Gastroesophageal sphincter (tissue), 4 donors: ENCODE results near the gene SLC36A1. TPM values are rescaled to one million over a fixed set of nuclear protein-coding genes. Genes with fewer than 3 reads are reported as not detected.

Experiments
- ATAC-seq: fragments of 150-250 bp; one replicate; pipeline ENCODE4 v1.9.1; 2016; ENCODE audit warnings: mild to moderate bottlenecking, moderate library complexity
- H3K27ac ChIP-seq, 4 donors: fragments of 200-600 bp; sonication (generic) in 3 of 4; 1 replicate in 3 of 4; 2 replicates in 1 of 4; pipeline ENCODE4 v1.5.1; 2016 to 2019
- H3K27me3 ChIP-seq: fragments of 200-600 bp; sonication (generic); one replicate; pipeline ENCODE4 v1.5.1; 2019
- H3K36me3 ChIP-seq, 2 donors: fragments of 200-600 bp; sonication (generic); one replicate each; pipeline ENCODE4 v1.5.1; 2019; ENCODE audit warnings: control low read depth in 1 of 2
- H3K4me1 ChIP-seq, 3 donors: fragments of 200-600 bp; sonication (generic); 1 replicate in 2 of 3; 2 replicates in 1 of 3; pipeline ENCODE4 v1.5.1; 2016 to 2019; ENCODE audit warnings: control low read depth in 2 of 3
- H3K4me3 ChIP-seq, 2 donors: fragments of 200-600 bp; sonication (generic); one replicate each; pipeline ENCODE4 v1.5.1; 2019; ENCODE audit warnings: mild to moderate bottlenecking in 1 of 2, moderate library complexity in 1 of 2
- H3K9me3 ChIP-seq, 3 donors: fragments of 200-600 bp; sonication (generic); one replicate each; pipeline ENCODE4 v1.5.1; 2017 to 2019; ENCODE audit warnings: control low read depth in 2 of 3
- EP300 ChIP-seq: sonication (generic); formaldehyde crosslinking; IDR thresholded peaks from one replicate; pipeline ENCODE4 v1.6.1; 2017; ENCODE audit warnings: antibody characterized with exemption, mild to moderate bottlenecking
- POLR2A ChIP-seq, 2 donors: fragments of 450-650 bp; IDR thresholded peaks; one replicate each; pipeline ENCODE4 v1.6.1; 2017; ENCODE audit warnings: antibody characterized with exemption in 2 of 2, mild to moderate bottlenecking in 2 of 2, moderate library complexity in 1 of 2
- POLR2AphosphoS5 ChIP-seq: sonication (generic); formaldehyde crosslinking; IDR thresholded peaks from one replicate; pipeline ENCODE4 v1.6.1; 2017; ENCODE audit warnings: antibody characterized with exemption
- WGBS, 2 donors: methylation state at CpG; one replicate each; pipeline ENCODE4 v1.1.5; 2018; ENCODE audit warnings: low coverage in 1 of 2; 5-methylcytosine and 5-hydroxymethylcytosine counted together
- total RNA-seq, 4 donors: library from RNA; depleted of rRNA; stranded (reverse); fragments of >200 nt; gene quantifications; one replicate each; pipeline ENCODE4 v1.1.0, GENCODE V29; 2016
- TF ChIP-seq, protein P1 (sequence below), 4 experiments: fragments of 200-600 bp in 2 of 4; fragments of 450-650 bp in 2 of 4; sonication (generic) in 1 of 4; IDR thresholded peaks; one replicate each; pipeline ENCODE4 v1.5.1; 2017 to 2019; ENCODE audit warnings: antibody characterized with exemption in 4 of 4, mild to moderate bottlenecking in 2 of 4, moderate library complexity in 2 of 4

SLC36A1 gene
- total RNA-seq, 4 donors from 2014 or later = 7.0 to 14.0 (median 8.5) TPM

DNA sequence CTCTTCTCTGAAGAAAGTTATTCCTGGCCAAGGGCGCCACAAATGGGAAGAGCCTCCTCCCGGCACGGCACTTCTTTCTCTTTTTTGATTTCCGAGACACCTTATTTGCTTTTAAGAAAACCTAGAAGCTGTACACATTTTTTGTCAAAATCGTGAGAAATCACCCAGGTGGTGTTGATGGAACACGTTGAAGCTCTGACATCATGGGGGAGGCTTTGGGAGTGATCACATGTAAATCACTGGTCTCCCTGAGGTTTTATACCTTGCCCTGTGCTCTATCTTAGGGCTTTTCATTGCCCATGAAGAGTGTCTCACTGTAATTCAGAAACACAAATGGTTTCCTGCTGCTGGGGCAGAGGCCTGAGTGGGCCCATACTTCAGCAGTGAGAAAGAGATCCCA lies 27.4 kb downstream of the SLC36A1 start:
- Histone ChIP-seq H3K4me3 (no peak overlapping the region), H3K4me1 (no peaks in the 10 kb centered on the region), H3K9me3 (no peaks in the 10 kb centered on the region), H3K27ac (no peak overlapping the region), H3K36me3 (peaks cover 0 to 89% of the 10 kb centered on the region in 2 donors), H3K27me3 (no peaks in the 10 kb centered on the region)
- WGBS, 2 donors = 75 to 81% methylated on average over 6 of the region's 6 CpGs
- ATAC-seq = no peak
- TF ChIP-seq POLR2AphosphoS5 = no peak
- TF ChIP-seq, protein P1, sequence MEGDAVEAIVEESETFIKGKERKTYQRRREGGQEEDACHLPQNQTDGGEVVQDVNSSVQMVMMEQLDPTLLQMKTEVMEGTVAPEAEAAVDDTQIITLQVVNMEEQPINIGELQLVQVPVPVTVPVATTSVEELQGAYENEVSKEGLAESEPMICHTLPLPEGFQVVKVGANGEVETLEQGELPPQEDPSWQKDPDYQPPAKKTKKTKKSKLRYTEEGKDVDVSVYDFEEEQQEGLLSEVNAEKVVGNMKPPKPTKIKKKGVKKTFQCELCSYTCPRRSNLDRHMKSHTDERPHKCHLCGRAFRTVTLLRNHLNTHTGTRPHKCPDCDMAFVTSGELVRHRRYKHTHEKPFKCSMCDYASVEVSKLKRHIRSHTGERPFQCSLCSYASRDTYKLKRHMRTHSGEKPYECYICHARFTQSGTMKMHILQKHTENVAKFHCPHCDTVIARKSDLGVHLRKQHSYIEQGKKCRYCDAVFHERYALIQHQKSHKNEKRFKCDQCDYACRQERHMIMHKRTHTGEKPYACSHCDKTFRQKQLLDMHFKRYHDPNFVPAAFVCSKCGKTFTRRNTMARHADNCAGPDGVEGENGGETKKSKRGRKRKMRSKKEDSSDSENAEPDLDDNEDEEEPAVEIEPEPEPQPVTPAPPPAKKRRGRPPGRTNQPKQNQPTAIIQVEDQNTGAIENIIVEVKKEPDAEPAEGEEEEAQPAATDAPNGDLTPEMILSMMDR (IDR thresholded peaks at IDR 0.05) = no peak
- TF ChIP-seq EP300 = no peak
- no peak for TF ChIP-seq POLR2A (IDR thresholded peaks at IDR 0.05)

GRCh38 chr5:151475388-151475787 lies 28.0 kb downstream of the SLC36A1 start:
- no peak overlapping the region for H3K4me3 ChIP-seq
- 49 to 75% methylated on average over 2 of the region's 2 CpGs for WGBS, 2 donors
- no peak for TF ChIP-seq POLR2AphosphoS5
- TF ChIP-seq, protein P1 (IDR thresholded peaks at IDR 0.05) = no peak
- TF ChIP-seq EP300 = no peak
- TF ChIP-seq POLR2A (IDR thresholded peaks at IDR 0.05) = no peak
- ATAC-seq = no peak
- H3K27ac ChIP-seq = no peak overlapping the region
- H3K27me3 ChIP-seq = no peaks in the 10 kb centered on the region
- no peaks in the 10 kb centered on the region for H3K9me3 ChIP-seq
- peaks cover 0 to 83% of the 10 kb centered on the region in 2 donors for H3K36me3 ChIP-seq
- H3K4me1 ChIP-seq = peaks cover 2 to 5% (median 3%) of the 10 kb centered on the region in 3 donors

GRCh38 chr5:151476016-151476415 lies 28.6 kb downstream of the SLC36A1 start:
- no peak overlapping the region for H3K27ac ChIP-seq

DNA sequence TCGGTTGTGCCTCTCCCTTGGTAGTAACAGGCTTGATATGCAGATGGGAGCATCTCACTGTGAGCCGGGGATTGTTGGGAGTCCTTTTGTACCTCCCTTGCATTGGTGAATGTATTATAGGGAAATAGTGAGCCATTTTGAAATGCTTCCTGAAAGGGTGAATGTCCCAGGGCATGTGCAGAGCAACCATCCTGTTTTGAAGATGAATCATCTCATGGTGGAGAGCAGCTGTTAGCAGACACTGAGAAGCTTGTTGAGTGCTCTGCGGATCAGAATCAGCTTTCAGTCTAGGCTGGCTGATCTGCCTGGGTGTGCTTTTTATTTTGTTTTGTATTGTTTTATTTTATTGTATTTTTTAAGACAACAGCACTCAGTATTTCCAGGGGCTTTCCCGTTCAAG lies 29.7 kb downstream of the SLC36A1 start:
- H3K36me3 ChIP-seq = peaks cover 0 to 66% of the 10 kb centered on the region in 2 donors
- 74 to 93% methylated on average over 3 to 4 of the region's 4 CpGs for WGBS, 2 donors
- TF ChIP-seq EP300 = no peak
- TF ChIP-seq, protein P1 (IDR thresholded peaks at IDR 0.05) = no peak
- TF ChIP-seq POLR2A (IDR thresholded peaks at IDR 0.05) = no peak
- no peak for TF ChIP-seq POLR2AphosphoS5

More at GRCh38 chr5:151476016-151476415, 28.6 kb downstream of the SLC36A1 start:
- peaks cover 8 to 11% (median 9%) of the 10 kb centered on the region in 3 donors for H3K4me1 ChIP-seq
- ATAC-seq = no peak
- H3K27me3 ChIP-seq = no peaks in the 10 kb centered on the region
- H3K9me3 ChIP-seq = no peaks in the 10 kb centered on the region
- no peak for TF ChIP-seq POLR2A (IDR thresholded peaks at IDR 0.05)
- no peak for TF ChIP-seq EP300
- TF ChIP-seq, protein P1 (IDR thresholded peaks at IDR 0.05) = no peak
- TF ChIP-seq POLR2AphosphoS5 = no peak
- H3K4me3 ChIP-seq = no peak overlapping the region
- H3K36me3 ChIP-seq = peaks cover 0 to 77% of the 10 kb centered on the region in 2 donors
- 91 to 100% methylated on average over 2 to 3 of the region's 3 CpGs for WGBS, 2 donors

More for the DNA sequence above, 29.7 kb downstream of the SLC36A1 start:
- Histone ChIP-seq H3K4me1 (peaks cover 9 to 20% (median 9%) of the 10 kb centered on the region in 3 donors), H3K9me3 (no peaks in the 10 kb centered on the region), H3K27me3 (no peaks in the 10 kb centered on the region), H3K27ac (no peak overlapping the region), H3K4me3 (no peak overlapping the region)
- no peak for ATAC-seq
